GM21526 (cell line): ENCODE results near the gene RBBP8NL.

Experiments
- ATAC-seq: cut with Tn5 transposase; IDR thresholded peaks from one replicate; pipeline ENCODE4 v1.9.1; 2021; ENCODE audit warnings: moderate library complexity; ENCODE audit not compliant: unreplicated experiment, low FRiP score

The RBBP8NL gene

GRCh38 chr20:62462976-62463592, 35.7 kb upstream of the RBBP8NL start:
- no peak for ATAC-seq

GRCh38 chr20:62461834-62462233, 34.5 kb upstream of the RBBP8NL start:
- ATAC-seq: no peak

GRCh38 chr20:62461157-62461556, 33.8 kb upstream of the RBBP8NL start:
- no peak for ATAC-seq

GRCh38 chr20:62460678-62461077, 33.3 kb upstream of the RBBP8NL start:
- no peak for ATAC-seq

GRCh38 chr20:62459488-62459887, 32.1 kb upstream of the RBBP8NL start:
- no peak for ATAC-seq

- ATAC-seq: no peak
Measured at GRCh38 chr20:62458275-62459251, 31.2 kb upstream of the RBBP8NL start.

GRCh38 chr20:62457831-62458230, 30.5 kb upstream of the RBBP8NL start:
- no peak for ATAC-seq

- no peak for ATAC-seq
Measured at GRCh38 chr20:62457098-62457497, 29.8 kb upstream of the RBBP8NL start.

GRCh38 chr20:62455929-62456328, 28.6 kb upstream of the RBBP8NL start:
- ATAC-seq: no peak

GRCh38 chr20:62454904-62455636, 27.7 kb upstream of the RBBP8NL start:
- ATAC-seq: no peak

GRCh38 chr20:62453186-62453808, 26.0 kb upstream of the RBBP8NL start:
- no peak for ATAC-seq

- no peak for ATAC-seq
Measured at GRCh38 chr20:62452475-62453095, 25.2 kb upstream of the RBBP8NL start.

- no peak for ATAC-seq
Measured at GRCh38 chr20:62451970-62452369, 24.6 kb upstream of the RBBP8NL start.

- ATAC-seq: no peak
Measured at GRCh38 chr20:62451156-62451767, 23.9 kb upstream of the RBBP8NL start.

- no peak for ATAC-seq
Measured at GRCh38 chr20:62449951-62450691, 22.8 kb upstream of the RBBP8NL start.

- ATAC-seq: no peak
Measured at GRCh38 chr20:62448788-62449187, 21.4 kb upstream of the RBBP8NL start.

- ATAC-seq: no peak
Measured at GRCh38 chr20:62448038-62448437, 20.7 kb upstream of the RBBP8NL start.

GRCh38 chr20:62446888-62447869, 19.8 kb upstream of the RBBP8NL start:
- ATAC-seq: no peak
